B cell (primary cell): ENCODE data around the gene BMPR1A. TPM values are rescaled to one million over a fixed set of nuclear protein-coding genes. Genes with fewer than 3 reads are reported as not detected.
"Not testable (repeated sequence)": the region's sequence is repeated elsewhere in the genome, so short reads cannot be mapped to it uniquely, and the experiment has no call there.

Experiments used
- ATAC-seq: fragments of 200-7000 bp; cut with Tn5 transposase; one replicate; pipeline ENCODE4 v1.10.0; 2021; ENCODE audit warnings: low read depth, mild to moderate bottlenecking, moderate number of reproducible peaks, moderate library complexity
- CTCF ChIA-PET: fragments of 350-600 bp; sonication (Branson Sonifier 250); formaldehyde crosslinking; loops from one replicate; lab custom pipeline; 2021; ENCODE audit warnings: antibody characterized with exemption, inconsistent platforms; lab: Charles Lee
- POLR2A ChIA-PET: fragments of 350-600 bp; sonication (Branson Sonifier 250); formaldehyde crosslinking; loops from one replicate; lab custom pipeline; 2021; ENCODE audit warnings: antibody characterized with exemption; lab: Charles Lee
- DNase-seq: peaks from one replicate; pipeline ENCODE4 v3.0.0; 2013
- H2AFZ ChIP-seq: 2 replicates; pipeline ENCODE4 v1.6.1; 2012; ENCODE audit warnings: mild to moderate bottlenecking, low read depth, low read length; ENCODE audit not compliant: insufficient read depth, poor library complexity, severe bottlenecking
- H3K27ac ChIP-seq, 2 donors: 1 replicate in 1 of 2; 2 replicates in 1 of 2; pipeline ENCODE4 v1.5.1; 2012 to 2013; ENCODE audit warnings: low read length in 2 of 2, mild to moderate bottlenecking in 2 of 2, moderate library complexity in 1 of 2
- H3K27me3 ChIP-seq, 4 experiments: fragments of 200-600 bp in 1 of 4; sonication (generic) in 1 of 4; replicated peaks in 1 of 4; 1 replicate in 2 of 4; 2 replicates in 2 of 4; pipeline versions ENCODE4 v1.6.1 to v1.7.0; 2013 to 2016; ENCODE audit warnings: low read length in 3 of 4, mild to moderate bottlenecking in 2 of 4, mixed read lengths in 1 of 4, moderate library complexity in 1 of 4; ENCODE audit not compliant: insufficient read depth in 4 of 4, control insufficient read depth in 3 of 4; ENCODE audit errors: control extremely low read depth in 1 of 4
- H3K36me3 ChIP-seq, 2 experiments: replicated peaks in 1 of 2; 1 replicate in 1 of 2; 2 replicates in 1 of 2; pipeline versions ENCODE4 v1.6.1 to v1.7.1; 2013; ENCODE audit warnings: low read length in 1 of 2; ENCODE audit not compliant: insufficient read depth in 2 of 2, control insufficient read depth in 1 of 2; ENCODE audit errors: control extremely low read depth in 1 of 2, extremely low read depth in 1 of 2
- H3K4me1 ChIP-seq, 2 donors: fragments of 200-600 bp in 1 of 2; sonication (generic) in 1 of 2; 1 replicate in 1 of 2; 2 replicates in 1 of 2; pipeline versions ENCODE4 v1.5.1 to v1.6.1; 2013 to 2017; ENCODE audit warnings: low read length in 2 of 2; ENCODE audit not compliant: control insufficient read depth in 2 of 2, insufficient read depth in 2 of 2
- H3K4me2 ChIP-seq: replicated peaks from 2 replicates; pipeline ENCODE3; 2012; ENCODE audit warnings: mild to moderate bottlenecking, low read depth, low read length; ENCODE audit not compliant: poor library complexity, severe bottlenecking
- H3K4me3 ChIP-seq, 5 experiments: fragments of 200-600 bp in 1 of 5; sonication (generic) in 1 of 5; 1 replicate in 3 of 5; 2 replicates in 2 of 5; pipeline versions ENCODE4 v1.5.1 to v1.7.0; 2011 to 2016; ENCODE audit warnings: low read length in 4 of 5, mild to moderate bottlenecking in 4 of 5, low read depth in 2 of 5, control low read depth in 1 of 5, moderate library complexity in 1 of 5; ENCODE audit not compliant: insufficient read depth in 1 of 5; ENCODE audit errors: control extremely low read depth in 1 of 5, extremely low read depth in 1 of 5
- H3K79me2 ChIP-seq: fragments of 200-600 bp; sonication (generic); one replicate; pipeline ENCODE4 v1.6.0; 2016; ENCODE audit warnings: low read length; ENCODE audit not compliant: control insufficient read depth, insufficient read depth
- H3K9ac ChIP-seq: fragments of 200-600 bp; sonication (generic); 2 replicates; pipeline ENCODE4 v1.6.1; 2017; ENCODE audit warnings: mild to moderate bottlenecking, low read length, moderate library complexity
- H3K9me3 ChIP-seq, 3 donors: one replicate each; pipeline versions ENCODE4 v1.6.1 to v1.7.1; 2013; ENCODE audit warnings: low read length in 2 of 3; ENCODE audit not compliant: control insufficient read depth in 2 of 3, insufficient read depth in 1 of 3; ENCODE audit errors: control extremely low read depth in 1 of 3
- H4K20me1 ChIP-seq: 2 replicates; pipeline ENCODE4 v1.6.0; 2012; ENCODE audit warnings: mild to moderate bottlenecking, low read length; ENCODE audit not compliant: insufficient read depth, control insufficient read depth, poor library complexity, severe bottlenecking
- H3K27ac Mint-ChIP-seq: one replicate; pipeline ENCODE4 v1.8.0; 2021; ENCODE audit warnings: mixed read lengths
- H3K27me3 Mint-ChIP-seq: one replicate; pipeline ENCODE4 v1.8.0; 2021; ENCODE audit warnings: mixed read lengths
- H3K4me1 Mint-ChIP-seq: one replicate; pipeline ENCODE4 v1.8.0; 2021; ENCODE audit warnings: mixed read lengths
- H3K4me3 Mint-ChIP-seq: one replicate; pipeline ENCODE4 v1.8.0; 2021; ENCODE audit warnings: mixed read lengths
- H3K9me3 Mint-ChIP-seq: one replicate; pipeline ENCODE4 v1.8.0; 2022; ENCODE audit warnings: mixed read lengths; ENCODE audit not compliant: insufficient read depth
- CTCF ChIP-seq: fragments of 200-600 bp; IDR thresholded peaks from one replicate; pipeline ENCODE4 v1.8.0; 2022; ENCODE audit warnings: antibody characterized with exemption, mild to moderate bottlenecking
- EZH2 ChIP-seq: IDR thresholded peaks from 2 replicates; pipeline ENCODE4 v1.6.1; 2012; ENCODE audit warnings: borderline replicate concordance, low read depth, mild to moderate bottlenecking, moderate library complexity, low read length; ENCODE audit not compliant: insufficient read depth, poor library complexity, severe bottlenecking
- WGBS: methylation state at CpG from one replicate; pipeline ENCODE4 v1.1.5; 2013; ENCODE audit warnings: missing lambda C conversion rate; ENCODE audit not compliant: insufficient coverage; 5-methylcytosine and 5-hydroxymethylcytosine counted together
- intact Hi-C: fragments of 100-400 bp; cut with micrococcal nuclease; formaldehyde crosslinking; loops from one replicate; pipeline ENCODE4 v1.10.0; 2022
- polyA plus RNA-seq: library from polyadenylated mRNA; depleted of rRNA; stranded (reverse); fragments of >200 nt; gene quantifications from 2 replicates; pipeline ENCODE4 v1.2.3, GENCODE V29; 2012
- total RNA-seq, 2 donors: library from RNA; stranded (reverse); fragments of 120-200 nt in 1 of 2; gene quantifications; 1 replicate in 1 of 2; 2 replicates in 1 of 2; pipeline versions ENCODE4 v1.2.3 to v1.2.4, GENCODE V29; 2013 to 2022

The BMPR1A gene
- total and polyA plus RNA-seq, 2 donors (not counting 1 experiment from before 2014, with no cell fraction given), result 1.9 to 15.1 TPM

GRCh38 chr10:86734207-86734988, 22.0 kb upstream of the BMPR1A start:
- Histone ChIP-seq H4K20me1 (no peaks in the 10 kb centered on the region), H3K27me3 (no peaks in the 10 kb centered on the region), H3K4me1 (no peaks in the 10 kb centered on the region), H3K4me2 (no peak overlapping the region), H3K9me3 (no peaks in the 10 kb centered on the region), H3K9ac (no peak overlapping the region), H3K79me2 (no peaks in the 10 kb centered on the region), H3K36me3 (no peaks in the 10 kb centered on the region), H3K27ac (no peak overlapping the region), H3K4me3 (no peak overlapping the region), H2AFZ (no peak overlapping the region)
- peaks cover 1% of the 10 kb centered on the region for H3K4me1 Mint-ChIP-seq
- POLR2A ChIA-PET, result no interaction called here
- DNase-seq (no peak), ATAC-seq (peak; percentile 36)
- H3K27me3 Mint-ChIP-seq, result peaks cover 8% of the 10 kb centered on the region
- intact Hi-C loops, result no loop called here
- no peak overlapping the region for H3K27ac Mint-ChIP-seq
- TF ChIP-seq CTCF, result no peak
- no peak for TF ChIP-seq EZH2
- no peak overlapping the region for H3K4me3 Mint-ChIP-seq
- H3K9me3 Mint-ChIP-seq, result no peaks in the 10 kb centered on the region
- CTCF ChIA-PET, result no interaction called here
- WGBS, result no CpG with 5 or more reads among the region's 4 CpGs

GRCh38 chr10:86735278-86735677, 21.1 kb upstream of the BMPR1A start:
- POLR2A ChIA-PET, H3K36me3 ChIP-seq, H3K27ac Mint-ChIP-seq, H3K27me3 Mint-ChIP-seq, H3K9ac ChIP-seq, H3K79me2 ChIP-seq, CTCF ChIA-PET, H3K27me3 ChIP-seq, H3K4me3 Mint-ChIP-seq, intact Hi-C loops, H2AFZ ChIP-seq, H3K27ac ChIP-seq, H3K4me3 ChIP-seq, ATAC-seq, H3K4me1 ChIP-seq, H3K4me1 Mint-ChIP-seq, DNase-seq, H3K4me2 ChIP-seq, H3K9me3 ChIP-seq, H4K20me1 ChIP-seq, H3K9me3 Mint-ChIP-seq: not testable (repeated sequence)
- 95% methylated on average over 2 of the region's 4 CpGs for whole genome bisulfite sequencing
